ENCODE results near the gene EGLN3. TPM values are rescaled to one million over a fixed set of nuclear protein-coding genes. Genes with fewer than 3 reads are reported as not detected.

Gene EGLN3
- total RNA-seq, 1 donor from 2014 or later, result 0.38 TPM

DNA sequence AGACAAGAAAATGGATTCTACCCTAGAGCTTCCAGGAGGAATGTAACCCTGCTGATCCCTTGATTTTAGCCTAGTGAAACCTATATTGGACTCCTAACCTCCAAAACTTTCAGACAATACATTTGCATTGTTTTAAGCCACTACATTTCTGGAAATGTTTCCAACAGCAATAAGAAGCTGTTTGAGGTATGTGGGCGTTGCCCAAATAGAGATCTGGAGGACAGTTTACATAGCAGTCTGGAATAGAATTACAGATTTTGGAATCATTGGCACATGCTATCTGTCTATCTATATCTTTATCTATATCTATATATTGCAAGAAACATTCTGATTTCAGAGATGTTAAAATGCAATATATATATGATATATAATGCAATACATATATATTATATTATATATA lies 42.4 kb upstream of the EGLN3 start:
- H3K27me3 Mint-ChIP-seq (ENCODE audit: unreplicated experiment), result peaks cover 2% of the 10 kb centered on the region
- no peak overlapping the region for H3K4me3 Mint-ChIP-seq (ENCODE audit: unreplicated experiment)
- H3K9me3 Mint-ChIP-seq (ENCODE audit: unreplicated experiment), result no peaks in the 10 kb centered on the region
- no peak for DNase-seq (ENCODE audit: extremely low spot score, unreplicated experiment)
- H3K36me3 Mint-ChIP-seq (ENCODE audit: unreplicated experiment), result no peaks in the 10 kb centered on the region
- no peak overlapping the region for H3K27ac Mint-ChIP-seq (ENCODE audit: unreplicated experiment)
- no peak for TF ChIP-seq CTCF (IDR thresholded peaks at IDR 0.05)
- peaks cover 11% of the 10 kb centered on the region for H3K4me1 Mint-ChIP-seq (ENCODE audit: unreplicated experiment)

GRCh38 chr14:33992274-33993007 lies 41.6 kb upstream of the EGLN3 start:
- Mint-ChIP-seq H3K36me3 (ENCODE audit: unreplicated experiment) (no peaks in the 10 kb centered on the region), H3K4me1 (ENCODE audit: unreplicated experiment) (peaks cover 11% of the 10 kb centered on the region), H3K27me3 (ENCODE audit: unreplicated experiment) (no peaks in the 10 kb centered on the region), H3K4me3 (ENCODE audit: unreplicated experiment) (no peak overlapping the region), H3K27ac (ENCODE audit: unreplicated experiment) (no peak overlapping the region), H3K9me3 (ENCODE audit: unreplicated experiment) (peaks cover 1% of the 10 kb centered on the region)
- no peak for TF ChIP-seq CTCF (IDR thresholded peaks at IDR 0.05)
- DNase-seq (ENCODE audit: extremely low spot score, unreplicated experiment), result no peak

- Mint-ChIP-seq H3K27ac (ENCODE audit: unreplicated experiment) (no peak overlapping the region), H3K27me3 (ENCODE audit: unreplicated experiment) (no peaks in the 10 kb centered on the region), H3K9me3 (ENCODE audit: unreplicated experiment) (peaks cover 4% of the 10 kb centered on the region), H3K4me1 (ENCODE audit: unreplicated experiment) (peaks cover 11% of the 10 kb centered on the region), H3K4me3 (ENCODE audit: unreplicated experiment) (no peak overlapping the region), H3K36me3 (ENCODE audit: unreplicated experiment) (no peaks in the 10 kb centered on the region)
- no peak for DNase-seq (ENCODE audit: extremely low spot score, unreplicated experiment)
- TF ChIP-seq CTCF (IDR thresholded peaks at IDR 0.05), result no peak
Measured at GRCh38 chr14:33990790-33991189, 39.9 kb upstream of the EGLN3 start.

DNA sequence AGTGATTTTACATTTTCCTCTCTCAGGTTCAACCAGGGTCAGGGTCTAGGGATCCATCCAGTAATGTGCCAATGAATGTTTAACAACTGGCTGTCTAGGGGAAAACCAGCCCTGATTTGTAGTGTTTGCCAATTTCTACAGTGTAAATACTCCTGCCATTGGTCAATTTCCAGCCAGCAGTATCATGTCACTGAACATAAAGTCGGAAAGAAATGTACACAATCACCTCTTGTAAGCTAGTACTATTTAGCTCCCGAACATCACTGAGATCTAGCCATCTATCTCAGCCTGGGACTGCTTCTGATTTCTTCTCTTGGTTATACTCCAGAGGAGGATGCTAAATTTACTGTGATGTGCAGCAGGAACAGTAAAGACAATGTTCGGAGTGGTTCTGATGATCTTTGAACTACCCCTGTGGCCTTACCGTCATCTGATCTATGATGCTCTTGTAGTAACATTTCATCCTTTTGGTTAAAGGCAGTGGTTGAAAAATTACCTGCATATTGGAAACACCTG lies 36.7 kb upstream of the EGLN3 start:
- no peaks in the 10 kb centered on the region for H3K27me3 Mint-ChIP-seq (ENCODE audit: unreplicated experiment)
- TF ChIP-seq CTCF (IDR thresholded peaks at IDR 0.05), result no peak
- no peak for DNase-seq (ENCODE audit: extremely low spot score, unreplicated experiment)
- no peak overlapping the region for H3K4me3 Mint-ChIP-seq (ENCODE audit: unreplicated experiment)
- no peaks in the 10 kb centered on the region for H3K36me3 Mint-ChIP-seq (ENCODE audit: unreplicated experiment)
- H3K4me1 Mint-ChIP-seq (ENCODE audit: unreplicated experiment), result peaks cover 11% of the 10 kb centered on the region
- H3K9me3 Mint-ChIP-seq (ENCODE audit: unreplicated experiment), result peaks cover 4% of the 10 kb centered on the region
- H3K27ac Mint-ChIP-seq (ENCODE audit: unreplicated experiment), result no peak overlapping the region

GRCh38 chr14:33986804-33987203 lies 35.9 kb upstream of the EGLN3 start:
- Mint-ChIP-seq H3K9me3 (ENCODE audit: unreplicated experiment) (peaks cover 4% of the 10 kb centered on the region), H3K27ac (ENCODE audit: unreplicated experiment) (no peak overlapping the region), H3K36me3 (ENCODE audit: unreplicated experiment) (no peaks in the 10 kb centered on the region), H3K4me1 (ENCODE audit: unreplicated experiment) (peaks cover 11% of the 10 kb centered on the region), H3K27me3 (ENCODE audit: unreplicated experiment) (no peaks in the 10 kb centered on the region), H3K4me3 (ENCODE audit: unreplicated experiment) (no peak overlapping the region)
- TF ChIP-seq CTCF (IDR thresholded peaks at IDR 0.05), result no peak
- DNase-seq (ENCODE audit: extremely low spot score, unreplicated experiment), result no peak

Measured in osteocyte (in vitro differentiated cells).